NB4 (cell line): ENCODE measurements around the gene VWC2.

Experiments used
- DNase-seq: peaks from one replicate; pipeline ENCODE4 v3.0.0; 2010; ENCODE audit warnings: low read depth
- H3K4me3 ChIP-seq: one replicate; pipeline ENCODE4 v1.5.1; 2011; ENCODE audit warnings: mild to moderate bottlenecking, low read depth, low read length, moderate library complexity
- CTCF ChIP-seq: IDR thresholded peaks from one replicate; pipeline ENCODE4 v1.5.1; 2012; ENCODE audit warnings: low read depth, low read length
- MYC ChIP-seq: IDR thresholded peaks from 2 replicates; pipeline ENCODE4 v1.6.1; 2011; ENCODE audit warnings: low read depth, low read length
- POLR2A ChIP-seq: IDR thresholded peaks from 2 replicates; pipeline ENCODE4 v1.6.1; 2011; ENCODE audit warnings: mild to moderate bottlenecking; ENCODE audit not compliant: insufficient read length; ENCODE audit errors: extremely low read depth
- TF ChIP-seq, protein P1 (sequence below): IDR thresholded peaks from 2 replicates; pipeline ENCODE4 v1.6.1; 2011; ENCODE audit warnings: low read depth, low read length

VWC2 gene

GRCh38 chr7:49821181-49821580 lies 47.7 kb downstream of the VWC2 start:
- TF ChIP-seq, protein P1, sequence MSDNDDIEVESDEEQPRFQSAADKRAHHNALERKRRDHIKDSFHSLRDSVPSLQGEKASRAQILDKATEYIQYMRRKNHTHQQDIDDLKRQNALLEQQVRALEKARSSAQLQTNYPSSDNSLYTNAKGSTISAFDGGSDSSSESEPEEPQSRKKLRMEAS = no peak
- TF ChIP-seq POLR2A = no peak
- TF ChIP-seq MYC = no peak
- TF ChIP-seq CTCF = no peak

DNA sequence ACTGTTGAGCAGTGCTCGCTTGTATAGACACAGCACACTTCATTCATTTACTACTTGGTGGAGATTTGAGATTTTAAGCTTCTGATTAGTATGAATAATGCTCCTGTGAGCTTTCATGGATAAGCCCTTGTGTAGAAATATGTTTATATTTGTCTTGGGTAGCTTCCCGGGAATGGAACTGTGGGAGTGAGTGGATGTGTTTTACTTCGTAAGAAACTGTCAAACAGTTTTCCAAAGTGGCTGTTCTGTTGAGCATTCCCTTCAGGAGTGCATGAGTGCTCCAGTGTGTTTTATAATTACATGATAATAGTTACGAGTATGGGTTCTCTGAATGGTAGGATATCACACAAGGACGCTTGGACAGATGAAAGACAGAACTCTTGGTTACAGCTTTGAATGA lies 49.4 kb downstream of the VWC2 start:
- no peak overlapping the region for H3K4me3 ChIP-seq
- TF ChIP-seq MYC (no peak), POLR2A (no peak)
- DNase-seq = no peak

More at GRCh38 chr7:49821181-49821580, 47.7 kb downstream of the VWC2 start:
- H3K4me3 ChIP-seq = no peak overlapping the region
- no peak for DNase-seq

DNA sequence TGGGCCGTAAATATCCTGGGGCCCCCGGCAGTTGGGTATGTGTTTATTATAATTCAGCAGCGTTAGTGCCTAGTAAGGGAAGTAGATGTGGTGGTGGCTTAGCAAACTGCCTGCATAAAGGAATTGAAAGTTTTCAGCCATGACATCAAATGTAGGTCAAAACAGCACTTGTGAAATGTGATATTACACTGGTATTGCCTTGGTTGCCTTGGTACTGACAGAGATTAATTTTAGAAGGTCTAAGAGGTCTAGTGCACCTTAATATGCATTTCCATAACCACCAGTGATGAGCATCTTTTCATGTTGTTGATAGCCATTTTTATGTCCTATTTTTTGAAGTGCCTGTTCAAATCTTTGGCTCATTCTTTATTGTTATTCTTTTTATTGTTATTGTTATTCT lies 50.1 kb downstream of the VWC2 start:
- TF ChIP-seq CTCF = no peak
- no peak for TF ChIP-seq MYC
- TF ChIP-seq, protein P1 = no peak
- no peak for TF ChIP-seq POLR2A
- no peak for DNase-seq
- no peak overlapping the region for H3K4me3 ChIP-seq

DNA sequence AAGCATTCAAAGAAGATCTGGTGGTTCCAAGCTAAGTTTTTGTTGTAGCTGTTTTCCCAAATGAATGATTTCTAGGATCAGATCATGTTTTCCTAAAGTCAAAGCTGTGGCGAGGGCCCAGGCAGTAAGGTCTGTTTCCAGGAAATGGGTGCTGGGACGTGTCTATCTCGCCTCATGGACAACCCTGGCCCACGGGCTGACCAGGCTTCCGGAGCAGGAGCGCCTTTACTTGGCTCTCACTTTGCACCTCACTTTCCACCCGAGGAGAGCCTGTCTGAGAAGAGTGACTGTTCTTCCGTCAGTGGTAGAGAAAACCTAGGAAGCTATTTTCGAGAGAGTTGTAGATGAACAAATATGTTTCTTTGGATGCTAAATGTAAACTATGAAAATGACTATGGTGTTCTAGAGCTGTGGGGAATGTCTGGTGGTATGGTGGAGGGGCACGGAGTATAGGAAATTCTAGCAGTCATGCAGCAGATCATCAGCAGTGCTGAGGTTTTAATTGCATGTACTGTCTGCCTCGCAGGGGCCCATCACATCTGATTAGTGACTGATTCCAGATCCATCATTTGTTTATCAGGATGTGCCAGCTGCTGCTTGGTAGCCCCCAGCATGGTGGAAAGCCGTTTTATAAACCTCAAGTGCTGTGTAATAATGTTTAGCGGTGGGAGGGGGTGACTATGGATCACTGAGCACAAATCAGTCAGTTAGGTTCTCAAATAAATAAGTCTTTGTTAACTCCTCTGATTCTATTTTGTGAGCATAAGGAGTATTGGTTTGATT lies 66.6 kb downstream of the VWC2 start:
- DNase-seq = no peak
- H3K4me3 ChIP-seq = no peak overlapping the region
- no peak for TF ChIP-seq CTCF

DNA sequence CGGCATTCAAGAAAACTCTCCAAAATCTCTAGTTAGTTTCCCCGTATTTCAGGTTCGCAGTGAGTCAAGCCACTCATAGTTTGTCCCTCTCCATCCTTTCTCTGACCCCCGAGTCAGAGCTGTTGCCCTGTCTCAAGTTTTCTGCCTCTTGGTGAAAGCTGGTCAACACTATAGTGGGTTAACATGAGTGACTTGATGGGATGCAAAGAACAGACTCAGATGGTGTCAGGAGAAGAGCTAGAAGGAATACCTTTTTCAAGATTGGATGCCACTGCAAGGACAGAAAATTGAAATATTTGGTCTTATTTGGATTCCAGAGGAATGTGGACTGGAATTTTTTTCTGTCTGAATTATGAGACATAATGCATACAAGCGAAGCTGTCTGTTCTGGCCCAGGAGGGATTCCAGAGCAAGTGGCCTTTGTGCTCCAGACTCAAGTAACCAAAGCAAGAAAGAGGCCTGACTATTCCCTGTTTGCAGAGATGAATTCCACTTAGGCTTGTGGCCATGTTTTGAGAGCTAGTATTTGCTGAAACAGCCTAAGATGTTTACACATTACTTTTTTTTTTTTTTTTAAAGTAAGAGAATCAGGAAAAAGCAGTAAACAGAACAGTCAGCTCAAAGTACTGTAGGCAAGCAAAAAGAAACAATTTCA lies 67.4 kb downstream of the VWC2 start:
- H3K4me3 ChIP-seq = no peak overlapping the region
- TF ChIP-seq, protein P1 = no peak
- TF ChIP-seq CTCF (no peak), MYC (no peak), POLR2A (no peak)
- no peak for DNase-seq

- TF ChIP-seq MYC (no peak), POLR2A (no peak), CTCF (no peak)
- TF ChIP-seq, protein P1 = no peak
- DNase-seq = no peak
- no peak overlapping the region for H3K4me3 ChIP-seq
These were observed 72.2 kb downstream of the VWC2 start for GRCh38 chr7:49845626-49846025.
